Choroid plexus epithelial cell (primary cell): Measurements from ENCODE around the gene SOCS6.

Experiments used
- DNase-seq: peaks from one replicate; pipeline ENCODE4 v3.0.0-alpha.2; 2010; ENCODE audit warnings: low read depth
- H3K4me3 ChIP-seq: 2 replicates; pipeline ENCODE4 v1.5.1; 2011; ENCODE audit warnings: low read depth, mild to moderate bottlenecking, control low read depth, low read length, moderate library complexity
- TF ChIP-seq, protein P1 (sequence below): conservative IDR thresholded peaks from 2 replicates; pipeline ENCODE4 v1.5.1; 2011; ENCODE audit warnings: low read depth, mild to moderate bottlenecking, control low read depth, inconsistent platforms, low read length, moderate library complexity

SOCS6 gene

DNA sequence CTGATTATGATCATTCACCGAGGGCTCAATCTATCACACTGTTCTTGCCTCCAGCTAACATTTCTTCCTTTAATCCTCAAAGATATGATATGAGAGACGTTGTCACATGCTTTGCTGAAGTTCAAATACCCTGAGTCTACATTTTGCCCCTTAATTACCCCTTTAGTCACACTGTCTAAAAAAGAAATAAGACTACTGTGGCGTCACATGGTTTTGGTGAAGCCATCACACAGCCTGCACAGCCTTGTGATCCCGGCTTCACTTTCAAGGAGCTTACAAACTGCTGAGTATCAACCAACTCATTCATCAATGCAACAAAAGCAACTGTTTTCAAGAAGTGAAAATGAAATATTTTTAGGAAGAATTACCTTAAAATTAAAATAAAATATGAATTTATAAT is 31.9 kb upstream of the SOCS6 start:
- no peak for DNase-seq
- H3K4me3 ChIP-seq = no peak overlapping the region
- TF ChIP-seq, protein P1, sequence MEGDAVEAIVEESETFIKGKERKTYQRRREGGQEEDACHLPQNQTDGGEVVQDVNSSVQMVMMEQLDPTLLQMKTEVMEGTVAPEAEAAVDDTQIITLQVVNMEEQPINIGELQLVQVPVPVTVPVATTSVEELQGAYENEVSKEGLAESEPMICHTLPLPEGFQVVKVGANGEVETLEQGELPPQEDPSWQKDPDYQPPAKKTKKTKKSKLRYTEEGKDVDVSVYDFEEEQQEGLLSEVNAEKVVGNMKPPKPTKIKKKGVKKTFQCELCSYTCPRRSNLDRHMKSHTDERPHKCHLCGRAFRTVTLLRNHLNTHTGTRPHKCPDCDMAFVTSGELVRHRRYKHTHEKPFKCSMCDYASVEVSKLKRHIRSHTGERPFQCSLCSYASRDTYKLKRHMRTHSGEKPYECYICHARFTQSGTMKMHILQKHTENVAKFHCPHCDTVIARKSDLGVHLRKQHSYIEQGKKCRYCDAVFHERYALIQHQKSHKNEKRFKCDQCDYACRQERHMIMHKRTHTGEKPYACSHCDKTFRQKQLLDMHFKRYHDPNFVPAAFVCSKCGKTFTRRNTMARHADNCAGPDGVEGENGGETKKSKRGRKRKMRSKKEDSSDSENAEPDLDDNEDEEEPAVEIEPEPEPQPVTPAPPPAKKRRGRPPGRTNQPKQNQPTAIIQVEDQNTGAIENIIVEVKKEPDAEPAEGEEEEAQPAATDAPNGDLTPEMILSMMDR = no peak

DNA sequence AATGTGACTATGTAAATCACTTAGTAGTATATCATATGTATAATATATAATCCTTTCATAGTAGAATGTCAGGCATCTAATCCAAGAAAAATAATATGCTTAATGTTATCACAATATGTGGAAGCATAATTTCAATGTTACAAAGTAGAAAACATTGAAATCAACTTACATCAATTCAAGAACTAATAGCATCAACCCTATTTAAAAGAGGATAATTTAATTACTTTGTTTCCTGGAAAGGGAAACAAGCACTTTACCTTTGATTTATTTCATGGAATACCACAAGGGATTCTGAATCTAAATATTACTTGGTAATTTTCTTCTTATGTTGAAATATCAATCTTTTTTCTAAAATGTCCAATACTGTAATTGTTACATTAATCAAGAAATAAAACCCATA is 30.6 kb upstream of the SOCS6 start:
- TF ChIP-seq, protein P1 = no peak
- DNase-seq = no peak
- no peak overlapping the region for H3K4me3 ChIP-seq

DNA sequence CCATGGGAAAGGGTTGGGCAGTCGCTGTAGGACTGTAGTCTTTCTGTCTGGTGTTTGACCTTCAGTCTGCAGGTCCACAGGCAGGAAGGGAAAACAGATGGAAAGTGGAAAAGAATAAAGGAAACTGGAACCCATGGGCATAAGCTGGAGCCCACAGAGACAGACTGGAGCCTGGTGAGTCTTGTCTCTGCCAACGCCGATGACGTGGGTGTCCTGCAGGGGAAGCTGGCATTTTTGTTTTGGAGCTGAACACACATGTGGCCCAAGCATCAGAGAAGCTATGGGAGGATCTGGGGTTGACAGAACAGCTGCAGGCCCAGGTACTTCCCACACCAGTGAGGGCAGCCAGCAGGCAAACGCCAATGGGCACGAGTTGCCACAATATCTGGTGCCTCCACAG is 28.2 kb upstream of the SOCS6 start:
- DNase-seq = no peak
- no peak overlapping the region for H3K4me3 ChIP-seq
- TF ChIP-seq, protein P1 = no peak

DNA sequence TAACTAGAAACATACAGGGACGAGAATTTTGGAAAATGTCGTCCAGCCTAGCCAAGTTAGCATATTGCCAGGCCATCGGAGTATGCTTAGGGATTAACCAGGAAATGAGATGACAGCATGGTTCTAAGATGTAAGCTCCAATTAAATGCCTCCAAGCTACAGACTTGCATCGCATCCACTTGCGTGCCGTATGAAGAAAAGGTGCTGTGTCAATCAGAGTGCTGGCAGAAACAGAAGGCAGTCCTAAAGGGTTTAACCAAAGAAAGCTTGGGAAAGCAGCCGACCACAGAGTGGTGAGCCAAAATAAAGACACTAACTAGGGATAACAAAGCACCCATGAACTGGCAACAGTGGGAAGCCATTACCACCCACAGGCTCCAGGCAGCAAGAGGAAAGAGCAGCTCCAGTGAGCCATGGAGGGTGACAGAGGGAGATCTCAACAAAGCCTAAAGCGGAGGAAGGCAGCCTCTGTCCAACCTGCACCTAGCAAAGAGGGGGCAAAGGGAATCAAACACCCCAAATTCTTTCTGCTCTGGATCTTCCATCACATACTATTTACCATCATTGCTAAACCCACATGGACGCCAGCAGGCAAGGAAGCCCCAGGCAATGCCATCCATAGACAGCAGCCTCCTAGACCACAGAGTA is 27.6 kb upstream of the SOCS6 start:
- DNase-seq = no peak
- no peak overlapping the region for H3K4me3 ChIP-seq
- TF ChIP-seq, protein P1 = no peak

DNA sequence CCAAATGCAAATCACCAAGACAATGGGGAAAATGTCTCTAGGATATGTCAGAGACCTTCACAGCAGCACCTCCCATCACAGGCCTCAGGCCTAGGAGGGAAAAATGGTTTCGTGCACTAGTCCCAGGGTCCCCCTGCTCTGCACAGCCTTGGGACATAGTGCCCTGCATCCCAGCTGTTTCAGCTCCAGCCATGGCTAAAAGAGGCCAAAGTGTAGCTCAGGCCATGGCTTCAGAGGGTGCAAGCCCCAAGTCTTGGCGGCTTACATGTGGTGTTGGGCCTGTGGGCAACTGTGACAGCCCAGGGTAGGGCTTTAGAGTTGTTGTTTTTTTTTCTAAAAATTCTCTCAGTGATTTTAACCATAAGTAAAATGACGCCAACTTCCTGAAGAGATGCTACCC is 25.5 kb upstream of the SOCS6 start:
- H3K4me3 ChIP-seq = no peak overlapping the region
- TF ChIP-seq, protein P1 = no peak
- no peak for DNase-seq

DNA sequence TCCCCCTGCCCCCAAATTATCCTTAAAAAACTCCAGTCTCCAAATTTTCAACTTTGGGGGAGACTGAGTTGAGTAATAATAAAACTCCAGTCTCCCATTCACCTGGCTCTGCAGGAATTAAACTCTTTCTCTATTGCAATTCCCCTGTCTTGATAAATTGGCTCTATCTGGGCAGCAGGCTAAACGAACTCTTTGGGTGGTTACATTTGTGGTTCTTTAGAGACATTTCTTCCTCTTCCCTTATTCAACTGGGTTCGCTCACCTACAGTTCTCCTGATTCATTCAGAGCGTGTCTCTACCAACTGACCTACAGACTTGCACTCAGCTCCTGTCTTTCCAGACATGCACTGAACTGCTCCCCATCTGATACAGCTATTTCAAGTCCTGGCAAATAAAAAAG is 17.1 kb upstream of the SOCS6 start:
- DNase-seq = no peak
- TF ChIP-seq, protein P1 = no peak
- H3K4me3 ChIP-seq = no peak overlapping the region

DNA sequence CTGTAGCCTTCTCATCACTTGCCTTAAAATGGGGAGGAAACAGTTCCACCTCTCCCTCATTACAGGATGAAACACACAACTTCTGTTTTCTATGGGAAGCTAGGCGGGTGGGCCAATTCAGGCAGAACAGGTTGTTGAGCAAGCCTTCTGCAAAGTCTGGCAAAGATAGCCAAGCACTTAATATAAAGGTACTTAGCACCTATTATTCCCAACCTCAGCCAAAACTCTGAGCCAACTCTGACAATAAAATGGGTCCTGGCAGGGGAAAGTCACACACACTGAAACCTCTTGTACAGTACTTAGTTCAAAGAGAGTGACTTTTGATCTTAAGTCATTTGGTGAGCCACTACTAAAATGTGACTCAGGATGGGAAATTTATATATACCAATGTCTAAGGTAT is 15.8 kb upstream of the SOCS6 start:
- no peak overlapping the region for H3K4me3 ChIP-seq
- TF ChIP-seq, protein P1 = no peak
- DNase-seq = no peak
